ENCODE measurements around the gene TMEM37.
"Not testable (repeated sequence)": the region's sequence is repeated elsewhere in the genome, so short reads cannot be mapped to it uniquely, and the experiment has no call there.

TMEM37 gene

GRCh38 chr2:119431155-119431975 lies at the start of gene TMEM37:
TMEM37 (plus strand) TSS chr2:119431854; CDS start chr2:119431904, 50 bp downstream.
- DNase-seq (ENCODE audit: low read depth), result no peak

- DNase-seq (ENCODE audit: low read depth), result no peak
Observed at GRCh38 chr2:119383410-119384140, 48.1 kb upstream of the TMEM37 start.

GRCh38 chr2:119384971-119385370 lies 46.7 kb upstream of the TMEM37 start:
- no peak for DNase-seq (ENCODE audit: low read depth)

GRCh38 chr2:119385466-119385865 lies 46.2 kb upstream of the TMEM37 start:
- no peak for DNase-seq (ENCODE audit: low read depth)

- no peak for DNase-seq (ENCODE audit: low read depth)
Observed at GRCh38 chr2:119387381-119388129, 44.1 kb upstream of the TMEM37 start.

- DNase-seq (ENCODE audit: low read depth), result no peak
Observed at GRCh38 chr2:119389615-119390306, 41.9 kb upstream of the TMEM37 start.

- DNase-seq (ENCODE audit: low read depth), result no peak
Observed at GRCh38 chr2:119393971-119394748, 37.5 kb upstream of the TMEM37 start.

GRCh38 chr2:119397196-119397595 lies 34.5 kb upstream of the TMEM37 start:
- DNase-seq (ENCODE audit: low read depth), result no peak

- DNase-seq (ENCODE audit: low read depth), result no peak
Observed at GRCh38 chr2:119402106-119402505, 29.5 kb upstream of the TMEM37 start.

- no peak for DNase-seq (ENCODE audit: low read depth)
Observed at GRCh38 chr2:119402645-119403560, 28.8 kb upstream of the TMEM37 start.

GRCh38 chr2:119403618-119404017 lies 28.0 kb upstream of the TMEM37 start:
- DNase-seq (ENCODE audit: low read depth), result not testable (repeated sequence)

GRCh38 chr2:119405151-119405550 lies 26.5 kb upstream of the TMEM37 start:
- no peak for DNase-seq (ENCODE audit: low read depth)

GRCh38 chr2:119407430-119408220 lies 24.0 kb upstream of the TMEM37 start:
- DNase-seq (ENCODE audit: low read depth), result no peak

- DNase-seq (ENCODE audit: low read depth), result no peak
Observed at GRCh38 chr2:119408221-119408619, 23.4 kb upstream of the TMEM37 start.

- DNase-seq (ENCODE audit: low read depth), result no peak
Observed at GRCh38 chr2:119409506-119409905, 22.1 kb upstream of the TMEM37 start.

- no peak for DNase-seq (ENCODE audit: low read depth)
Observed at GRCh38 chr2:119414894-119415293, 16.8 kb upstream of the TMEM37 start.

- DNase-seq (ENCODE audit: low read depth), result no peak
Observed at GRCh38 chr2:119415630-119416029, 16.0 kb upstream of the TMEM37 start.

- DNase-seq (ENCODE audit: low read depth), result no peak
Observed at GRCh38 chr2:119416299-119416923, 15.2 kb upstream of the TMEM37 start.

- no peak for DNase-seq (ENCODE audit: low read depth)
Observed at GRCh38 chr2:119417908-119418307, 13.7 kb upstream of the TMEM37 start.
